ENCODE data around the gene CNTN1. TPM values are rescaled to one million over a fixed set of nuclear protein-coding genes. Genes with fewer than 3 reads are reported as not detected.

The CNTN1 gene
- polyA plus RNA-seq, 1 of the 3 experiments (the other 2 are of a cell fraction), result 0.13 TPM

DNA sequence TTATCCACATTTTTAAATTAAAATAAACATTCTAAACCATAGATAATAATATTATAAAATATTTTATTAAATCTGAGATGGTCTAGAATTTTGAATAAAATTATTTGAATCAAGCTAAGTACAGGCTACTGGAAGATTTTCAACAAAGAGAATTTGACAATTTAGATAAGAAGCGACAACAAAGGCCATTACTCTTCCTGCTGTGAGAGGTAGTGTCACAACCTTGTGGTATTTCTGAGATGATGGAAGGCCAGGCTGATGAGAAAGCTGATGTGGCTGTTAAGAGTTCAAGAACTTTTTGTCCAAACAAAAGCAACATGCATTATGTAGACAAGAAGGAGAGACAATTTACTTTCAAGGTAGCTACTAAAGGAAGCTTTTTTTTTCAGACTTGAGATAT lies 43.7 kb upstream of the CNTN1 start:
- CTCF ChIA-PET, result interaction anchor here (0.6 kb wide), 1 partner anchor 263 kb away, joined by 3 read pairs; no protein-coding TSS in a partner anchor

More for the DNA sequence above, 43.7 kb upstream of the CNTN1 start:
- Histone ChIP-seq H3K4me3 (ENCODE audit: low read depth in 2 of 2, low read length in 1 of 2) (no peak overlapping the region), H3K27me3 (ENCODE audit: insufficient read depth) (no peaks in the 10 kb centered on the region), H3K9ac (no peak overlapping the region), H2AFZ (ENCODE audit: low read depth) (no peak overlapping the region), H3K36me3 (replicated peaks in 1 of 2; ENCODE audit: control insufficient read depth in 1 of 2, insufficient read depth in 2 of 2, low read length in 1 of 2) (no peaks in the 10 kb centered on the region), H3K4me1 (ENCODE audit: control insufficient read depth in 1 of 2, insufficient read depth in 2 of 2, low read depth in 1 of 2, low read length in 1 of 2) (no peaks in the 10 kb centered on the region; a peak in 1 of 4 replicates), H3K4me2 (no peak overlapping the region), H3K27ac (ENCODE audit: low read depth in 2 of 2, low read length in 1 of 2) (no peak overlapping the region), H4K20me1 (ENCODE audit: insufficient read depth) (no peaks in the 10 kb centered on the region), H3K9me2 (no peaks in the 10 kb centered on the region), H3K9me3 (no peaks in the 10 kb centered on the region), H3K79me2 (ENCODE audit: insufficient read depth) (no peaks in the 10 kb centered on the region), H3F3A (replicated peaks; ENCODE audit: insufficient read depth) (no peaks in the 10 kb centered on the region)
- TF ChIP-seq RFX5 (IDR thresholded peaks at IDR 0.05; ENCODE audit: low read length), result no peak
- no peak for TF ChIP-seq SIN3A (IDR thresholded peaks at IDR 0.05; ENCODE audit: borderline replicate concordance, low read depth, low read length)
- no peak for TF ChIP-seq REST (IDR thresholded peaks at IDR 0.05; ENCODE audit: low read depth, low read length)
- TF ChIP-seq GATA2 (CRISPR knock-in tag; IDR thresholded peaks at IDR 0.05), result no peak
- no peak for TF ChIP-seq FOXJ3 (CRISPR knock-in tag; IDR thresholded peaks at IDR 0.05)
- no peak for TF ChIP-seq ELF1 (IDR thresholded peaks at IDR 0.05)
- no peak for TF ChIP-seq IRF3 (IDR thresholded peaks at IDR 0.05; ENCODE audit: low read depth, low read length)
- no peak for TF ChIP-seq RAD21 (IDR thresholded peaks at IDR 0.05; ENCODE audit: low read length)
- TF ChIP-seq TAF1 (IDR thresholded peaks at IDR 0.05; ENCODE audit: borderline replicate concordance, low read depth, low read length), result no peak
- TF ChIP-seq PBX3 (IDR thresholded peaks at IDR 0.05), result no peak
- TF ChIP-seq FOSL2 (IDR thresholded peaks at IDR 0.05; ENCODE audit: borderline replicate concordance, low read depth), result no peak
- no peak for TF ChIP-seq EP300 (IDR thresholded peaks at IDR 0.05; ENCODE audit: borderline replicate concordance in 1 of 2, low read depth in 1 of 2, low read length in 1 of 2)
- TF ChIP-seq, protein P1, sequence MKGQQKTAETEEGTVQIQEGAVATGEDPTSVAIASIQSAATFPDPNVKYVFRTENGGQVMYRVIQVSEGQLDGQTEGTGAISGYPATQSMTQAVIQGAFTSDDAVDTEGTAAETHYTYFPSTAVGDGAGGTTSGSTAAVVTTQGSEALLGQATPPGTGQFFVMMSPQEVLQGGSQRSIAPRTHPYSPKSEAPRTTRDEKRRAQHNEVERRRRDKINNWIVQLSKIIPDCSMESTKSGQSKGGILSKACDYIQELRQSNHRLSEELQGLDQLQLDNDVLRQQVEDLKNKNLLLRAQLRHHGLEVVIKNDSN (IDR thresholded peaks at IDR 0.05; ENCODE audit: borderline replicate concordance, low read depth), result no peak
- TF ChIP-seq RXRA (IDR thresholded peaks at IDR 0.05; ENCODE audit: borderline replicate concordance, low read depth), result no peak
- no peak for TF ChIP-seq JUND (IDR thresholded peaks at IDR 0.05)
- TF ChIP-seq MEF2A (IDR thresholded peaks at IDR 0.05; ENCODE audit: borderline replicate concordance, low read depth), result no peak
- no peak for TF ChIP-seq USF2 (IDR thresholded peaks at IDR 0.05; ENCODE audit: borderline replicate concordance, low read depth, low read length)
- DNase-seq, result no peak
- POLR2A ChIA-PET, result no interaction called here
- WGBS (ENCODE audit: low lambda C conversion rate), result 30% methylated on average over 1 of the region's 1 CpG
